ENCODE results near the gene NUP93.

DNA sequence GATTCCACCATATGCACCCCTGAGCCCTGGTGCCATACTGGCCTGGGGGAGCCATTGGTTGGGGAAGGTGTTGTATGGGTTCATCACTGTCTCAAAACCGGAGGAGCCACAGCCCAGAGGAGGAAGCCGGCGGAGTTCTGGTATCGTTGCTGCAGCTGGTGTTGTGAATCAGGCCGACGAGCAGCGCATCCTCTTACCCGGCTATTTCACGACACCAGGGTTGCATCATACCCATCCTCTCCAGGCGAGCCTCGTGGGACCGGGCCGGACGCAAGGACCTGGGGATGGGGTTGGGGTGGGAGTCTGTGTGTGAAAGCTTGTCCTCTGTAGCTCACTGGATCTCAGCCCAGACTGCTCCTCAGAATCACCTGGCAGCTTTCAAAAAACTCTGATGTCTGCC is 128.4 kb downstream of the NUP93 start:
- TF ChIP-seq, protein P1, sequence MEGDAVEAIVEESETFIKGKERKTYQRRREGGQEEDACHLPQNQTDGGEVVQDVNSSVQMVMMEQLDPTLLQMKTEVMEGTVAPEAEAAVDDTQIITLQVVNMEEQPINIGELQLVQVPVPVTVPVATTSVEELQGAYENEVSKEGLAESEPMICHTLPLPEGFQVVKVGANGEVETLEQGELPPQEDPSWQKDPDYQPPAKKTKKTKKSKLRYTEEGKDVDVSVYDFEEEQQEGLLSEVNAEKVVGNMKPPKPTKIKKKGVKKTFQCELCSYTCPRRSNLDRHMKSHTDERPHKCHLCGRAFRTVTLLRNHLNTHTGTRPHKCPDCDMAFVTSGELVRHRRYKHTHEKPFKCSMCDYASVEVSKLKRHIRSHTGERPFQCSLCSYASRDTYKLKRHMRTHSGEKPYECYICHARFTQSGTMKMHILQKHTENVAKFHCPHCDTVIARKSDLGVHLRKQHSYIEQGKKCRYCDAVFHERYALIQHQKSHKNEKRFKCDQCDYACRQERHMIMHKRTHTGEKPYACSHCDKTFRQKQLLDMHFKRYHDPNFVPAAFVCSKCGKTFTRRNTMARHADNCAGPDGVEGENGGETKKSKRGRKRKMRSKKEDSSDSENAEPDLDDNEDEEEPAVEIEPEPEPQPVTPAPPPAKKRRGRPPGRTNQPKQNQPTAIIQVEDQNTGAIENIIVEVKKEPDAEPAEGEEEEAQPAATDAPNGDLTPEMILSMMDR (IDR thresholded peaks at IDR 0.05) = no peak
- no peak for TF ChIP-seq RFX5 (IDR thresholded peaks at IDR 0.05; ENCODE audit: low read length)
